ENCODE measurements around the gene PHF1.

- TF ChIP-seq CTCF (optimal IDR thresholded peaks at IDR 0.05 in 1 of 3, IDR thresholded peaks at IDR 0.05 in 1 of 3, conservative IDR thresholded peaks at IDR 0.05 in 1 of 3; ENCODE audit: extremely low read depth in 1 of 3, insufficient read depth in 2 of 3, low read length in 3 of 3) (no peak), EZH2 (IDR thresholded peaks at IDR 0.05; ENCODE audit: low read length) (no peak)
Measured at GRCh38 chr6:33416386-33417127, 5.7 kb downstream of the PHF1 start.

Measured in keratinocyte (primary cell).